HepG2 (cell line): ENCODE data around the gene APOD. TPM values are rescaled to one million over a fixed set of nuclear protein-coding genes. Genes with fewer than 3 reads are reported as not detected.

ENCODE experiments used
- ARNT ChIP-seq: fragments of 450-650 bp; IDR thresholded peaks from 2 replicates; pipeline ENCODE4 v1.6.1; 2017
- ATAD3A ChIP-seq: sonication (generic); formaldehyde crosslinking; IDR thresholded peaks from 2 replicates; pipeline ENCODE4 v1.4.0; 2020; ENCODE audit warnings: missing genetic modification reagents
- CREB1 ChIP-seq, 2 experiments: fragments of 450-650 bp in 1 of 2; IDR thresholded peaks; 2 replicates each; pipeline ENCODE4 v1.6.1; 2016 to 2017; ENCODE audit warnings: control low read depth in 1 of 2, mild to moderate bottlenecking in 1 of 2, missing compliant biosample characterization in 1 of 2, missing genetic modification characterization in 1 of 2
- HMGA1 ChIP-seq: sonication (generic); formaldehyde crosslinking; conservative IDR thresholded peaks from 2 replicates; pipeline ENCODE4 v1.4.0; 2020; ENCODE audit warnings: missing genetic modification reagents
- HNF4G ChIP-seq, 2 experiments: sonication (generic) in 1 of 2; formaldehyde crosslinking in 1 of 2; IDR thresholded peaks; 2 replicates each; pipeline versions ENCODE4 v1.4.0 to v1.6.1; 2011 to 2020; ENCODE audit warnings: borderline replicate concordance in 2 of 2, low read depth in 2 of 2, mild to moderate bottlenecking in 2 of 2, low read length in 1 of 2, missing genetic modification reagents in 1 of 2, moderate library complexity in 1 of 2
- HNRNPH1 ChIP-seq: fragments of 200-400 bp; formaldehyde crosslinking; optimal IDR thresholded peaks from 2 replicates; pipeline ENCODE3; 2017; ENCODE audit warnings: mild to moderate bottlenecking, low read depth, low read length
- JUND ChIP-seq: sonication (generic); formaldehyde crosslinking; IDR thresholded peaks from 2 replicates; pipeline ENCODE4 v1.8.0; 2022; ENCODE audit warnings: mild to moderate bottlenecking, missing genetic modification reagents
- KAT2B ChIP-seq: fragments of 150-350 bp; IDR thresholded peaks from 2 replicates; pipeline ENCODE4 v1.6.1; 2014; ENCODE audit warnings: low read depth, low read length, borderline replicate concordance
- MAFK ChIP-seq, 2 experiments: IDR thresholded peaks in 1 of 2; conservative IDR thresholded peaks in 1 of 2; 2 replicates each; pipeline ENCODE4 v1.6.1; 2011; ENCODE audit warnings: improper control_type of control experiment in 2 of 2, low read length in 2 of 2
- MTF2 ChIP-seq: sonication (generic); formaldehyde crosslinking; IDR thresholded peaks from 2 replicates; pipeline ENCODE4 v1.5.0; 2020; ENCODE audit warnings: missing genetic modification reagents, borderline replicate concordance
- NFE2 ChIP-seq: sonication (generic); formaldehyde crosslinking; IDR thresholded peaks from 2 replicates; pipeline ENCODE4 v1.4.0; 2020; ENCODE audit warnings: missing genetic modification reagents
- NONO ChIP-seq, 2 experiments: fragments of 450-650 bp in 1 of 2; sonication (generic) in 1 of 2; formaldehyde crosslinking in 1 of 2; IDR thresholded peaks in 1 of 2; conservative IDR thresholded peaks in 1 of 2; 2 replicates each; pipeline versions ENCODE4 v1.6.1 to v1.8.0; 2017 to 2022; ENCODE audit warnings: mild to moderate bottlenecking in 1 of 2, missing genetic modification reagents in 1 of 2, moderate library complexity in 1 of 2
- NR3C1 ChIP-seq: sonication (generic); formaldehyde crosslinking; IDR thresholded peaks from 2 replicates; pipeline ENCODE4 v1.4.0; 2020; ENCODE audit warnings: missing genetic modification reagents
- SNRNP70 ChIP-seq: fragments of 200-400 bp; formaldehyde crosslinking; IDR thresholded peaks from 2 replicates; pipeline ENCODE4 v1.6.1; 2017; ENCODE audit warnings: mild to moderate bottlenecking, low read depth, low read length, moderate library complexity
- TEAD2 ChIP-seq: sonication (generic); formaldehyde crosslinking; IDR thresholded peaks from 2 replicates; pipeline ENCODE4 v1.9.0; 2021; ENCODE audit warnings: missing genetic modification reagents
- polyA plus RNA-seq, 8 experiments: library from polyadenylated mRNA; depleted of rRNA in 3 of 8; stranded (reverse) in 7 of 8; unstranded in 1 of 8; fragments of >200 nt; fragmentation: Illumina TruSeq in 4 of 8; extraction: Trizol in 4 of 8; gene quantifications; 2 replicates each; pipeline versions ENCODE4 v1.2.1 to v1.2.3, GENCODE V29; 2011 to 2016; ENCODE audit warnings: low read depth in 4 of 8, missing spikeins in 1 of 8, mixed read lengths in 1 of 8; ENCODE audit not compliant: insufficient read depth in 1 of 8
- total RNA-seq, 5 experiments: library from RNA; depleted of rRNA; stranded (reverse); fragments of >200 nt; fragmentation: Illumina TruSeq; extraction: Trizol; gene quantifications; 2 replicates each; pipeline ENCODE4 v1.2.3, GENCODE V29; 2016; ENCODE audit warnings: low read depth in 1 of 5
- TF ChIP-seq, protein P1 (sequence below): IDR thresholded peaks from 2 replicates; pipeline ENCODE4 v1.4.0; 2020; ENCODE audit warnings: mild to moderate bottlenecking, missing genetic modification reagents
- TF ChIP-seq, protein P2 (sequence below): sonication (generic); formaldehyde crosslinking; IDR thresholded peaks from 2 replicates; pipeline ENCODE4 v1.4.0; 2020; ENCODE audit warnings: mild to moderate bottlenecking, low read depth, missing genetic modification reagents
- TF ChIP-seq, protein P3 (sequence below): sonication (generic); formaldehyde crosslinking; IDR thresholded peaks from 2 replicates; pipeline ENCODE4 v1.8.1; 2023; ENCODE audit warnings: mild to moderate bottlenecking, moderate library complexity, missing genetic modification reagents

The APOD gene
- total and polyA plus RNA-seq, 2 of the 13 experiments (the other 11 are each of a cell fraction or from before 2014, with no cell fraction given): not detected

DNA sequence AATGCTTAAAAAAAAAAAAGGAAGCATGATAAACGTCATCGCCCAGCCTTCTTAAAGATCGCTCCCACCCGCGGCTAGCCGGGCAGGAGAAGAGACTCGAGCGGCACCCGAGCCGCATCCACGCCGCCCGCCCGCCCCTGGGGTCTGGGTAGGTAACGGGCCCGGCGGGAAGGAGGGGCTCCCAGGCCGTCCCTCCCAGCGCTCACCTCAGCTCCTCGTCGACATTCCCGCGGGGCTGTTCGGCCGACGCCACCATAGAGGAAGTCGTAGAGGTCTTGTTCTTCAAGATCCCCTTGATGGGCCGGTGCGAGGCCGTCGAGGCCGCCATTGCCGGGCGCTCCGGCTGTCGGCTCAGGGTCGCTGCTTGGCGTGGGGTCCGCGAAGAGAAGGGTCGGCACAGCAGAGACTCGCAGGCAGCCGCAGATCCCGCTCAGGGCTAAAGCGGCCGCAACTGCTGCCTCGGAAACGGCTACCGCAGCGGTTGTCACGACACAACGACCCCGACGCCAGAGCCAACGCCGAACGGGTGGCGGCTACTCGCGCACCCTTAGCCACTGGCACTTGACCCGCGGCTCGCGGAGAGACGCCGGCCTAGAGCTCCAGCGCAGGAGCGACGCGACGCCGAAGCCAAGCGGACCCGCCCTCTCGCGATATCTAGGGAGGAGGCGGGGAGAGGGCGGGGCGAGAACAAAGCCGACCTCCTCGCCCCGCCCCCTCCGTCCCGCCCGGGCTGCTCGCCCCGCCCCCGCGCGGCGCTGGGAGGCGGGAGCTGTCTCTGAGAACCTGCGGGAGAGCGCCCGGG is 40.8 kb downstream of the APOD start, which contains the start of gene PPP1R2 (continued):
- TF ChIP-seq, protein P1, sequence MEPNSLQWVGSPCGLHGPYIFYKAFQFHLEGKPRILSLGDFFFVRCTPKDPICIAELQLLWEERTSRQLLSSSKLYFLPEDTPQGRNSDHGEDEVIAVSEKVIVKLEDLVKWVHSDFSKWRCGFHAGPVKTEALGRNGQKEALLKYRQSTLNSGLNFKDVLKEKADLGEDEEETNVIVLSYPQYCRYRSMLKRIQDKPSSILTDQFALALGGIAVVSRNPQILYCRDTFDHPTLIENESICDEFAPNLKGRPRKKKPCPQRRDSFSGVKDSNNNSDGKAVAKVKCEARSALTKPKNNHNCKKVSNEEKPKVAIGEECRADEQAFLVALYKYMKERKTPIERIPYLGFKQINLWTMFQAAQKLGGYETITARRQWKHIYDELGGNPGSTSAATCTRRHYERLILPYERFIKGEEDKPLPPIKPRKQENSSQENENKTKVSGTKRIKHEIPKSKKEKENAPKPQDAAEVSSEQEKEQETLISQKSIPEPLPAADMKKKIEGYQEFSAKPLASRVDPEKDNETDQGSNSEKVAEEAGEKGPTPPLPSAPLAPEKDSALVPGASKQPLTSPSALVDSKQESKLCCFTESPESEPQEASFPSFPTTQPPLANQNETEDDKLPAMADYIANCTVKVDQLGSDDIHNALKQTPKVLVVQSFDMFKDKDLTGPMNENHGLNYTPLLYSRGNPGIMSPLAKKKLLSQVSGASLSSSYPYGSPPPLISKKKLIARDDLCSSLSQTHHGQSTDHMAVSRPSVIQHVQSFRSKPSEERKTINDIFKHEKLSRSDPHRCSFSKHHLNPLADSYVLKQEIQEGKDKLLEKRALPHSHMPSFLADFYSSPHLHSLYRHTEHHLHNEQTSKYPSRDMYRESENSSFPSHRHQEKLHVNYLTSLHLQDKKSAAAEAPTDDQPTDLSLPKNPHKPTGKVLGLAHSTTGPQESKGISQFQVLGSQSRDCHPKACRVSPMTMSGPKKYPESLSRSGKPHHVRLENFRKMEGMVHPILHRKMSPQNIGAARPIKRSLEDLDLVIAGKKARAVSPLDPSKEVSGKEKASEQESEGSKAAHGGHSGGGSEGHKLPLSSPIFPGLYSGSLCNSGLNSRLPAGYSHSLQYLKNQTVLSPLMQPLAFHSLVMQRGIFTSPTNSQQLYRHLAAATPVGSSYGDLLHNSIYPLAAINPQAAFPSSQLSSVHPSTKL: no peak
- TF ChIP-seq HMGA1: no peak
- TF ChIP-seq, protein P2, sequence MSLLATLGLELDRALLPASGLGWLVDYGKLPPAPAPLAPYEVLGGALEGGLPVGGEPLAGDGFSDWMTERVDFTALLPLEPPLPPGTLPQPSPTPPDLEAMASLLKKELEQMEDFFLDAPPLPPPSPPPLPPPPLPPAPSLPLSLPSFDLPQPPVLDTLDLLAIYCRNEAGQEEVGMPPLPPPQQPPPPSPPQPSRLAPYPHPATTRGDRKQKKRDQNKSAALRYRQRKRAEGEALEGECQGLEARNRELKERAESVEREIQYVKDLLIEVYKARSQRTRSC: no peak
- no peak for TF ChIP-seq ATAD3A
- TF ChIP-seq SNRNP70: no peak
- no peak for TF ChIP-seq CREB1 (IDR thresholded peaks at IDR 0.05)
- peak; percentile 45; the same call in 1 of the 2 replicates for TF ChIP-seq CREB1 (CRISPR knock-in tag; IDR thresholded peaks at IDR 0.05)
- TF ChIP-seq, protein P3, sequence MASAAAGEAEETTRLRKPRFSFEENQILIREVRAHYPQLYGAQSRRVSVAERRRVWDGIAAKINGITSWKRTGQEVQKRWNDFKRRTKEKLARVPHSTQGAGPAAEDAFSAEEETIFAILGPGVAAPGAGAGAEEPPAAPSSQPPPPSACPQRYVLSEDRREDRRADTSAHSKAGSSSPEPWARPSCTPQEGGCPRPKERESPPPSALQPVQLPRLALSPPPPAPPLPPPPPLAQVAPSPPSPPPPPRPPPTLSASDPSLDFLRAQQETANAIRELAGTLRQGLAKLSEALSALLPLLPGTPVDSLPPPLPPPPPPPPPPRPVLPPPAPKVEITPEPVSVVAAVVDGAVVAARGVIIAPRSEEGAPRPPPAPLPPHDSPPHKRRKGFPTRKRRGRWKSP (CRISPR knock-in tag): peak; percentile 59; the same call in 1 of the 2 replicates
- peak; percentile 78; the same call in 1 of the 2 replicates for TF ChIP-seq MTF2
- no peak for TF ChIP-seq NFE2 (CRISPR knock-in tag)
- TF ChIP-seq JUND (CRISPR knock-in tag): no peak
- no peak for TF ChIP-seq NR3C1 (CRISPR knock-in tag)
- TF ChIP-seq KAT2B: no peak
- no peak for TF ChIP-seq ARNT
- TF ChIP-seq MAFK (conservative IDR thresholded peaks at IDR 0.05 in 1 of 2, IDR thresholded peaks at IDR 0.05 in 1 of 2; ENCODE audit: low read length in 2 of 2): no peak
- TF ChIP-seq HNRNPH1: no peak
- no peak for TF ChIP-seq NONO (IDR thresholded peaks at IDR 0.05)
- peak; percentile 54; the same call in 1 of the 2 replicates for TF ChIP-seq NONO (CRISPR knock-in tag; conservative IDR thresholded peaks at IDR 0.05)
- TF ChIP-seq TEAD2: 0 out of 2 replicates have a peak, but pooled peaks have one; percentile 19
- no peak for TF ChIP-seq HNF4G (IDR thresholded peaks at IDR 0.05; ENCODE audit: borderline replicate concordance, low read depth, low read length)
- TF ChIP-seq HNF4G (CRISPR knock-in tag; IDR thresholded peaks at IDR 0.05; ENCODE audit: borderline replicate concordance, low read depth): 0 out of 2 replicates have a peak, but pooled peaks have one; percentile 5
